Caco-2 (cell line): Measurements from ENCODE around the gene ACTA1. TPM values are rescaled to one million over a fixed set of nuclear protein-coding genes. Genes with fewer than 3 reads are reported as not detected.
"Not testable (repeated sequence)": the region's sequence is repeated elsewhere in the genome, so short reads cannot be mapped to it uniquely, and the experiment has no call there.

Experiments used
- BruUV-seq: library from RNA; stranded (reverse); fragments of 400-500 nt; replicated peaks from 2 replicates; lab custom pipeline; 2021; lab: Mats Ljungman, UMichigan
- CTCF ChIA-PET: fragments of 300-600 bp; sonication (Branson Sonifier 250); formaldehyde crosslinking; loops from one replicate; lab custom pipeline; 2022; ENCODE audit warnings: antibody characterized with exemption; lab: Charles Lee
- POLR2A ChIA-PET: fragments of 300-600 bp; sonication (Branson Sonifier 250); formaldehyde crosslinking; loops from one replicate; lab custom pipeline; 2022; ENCODE audit warnings: antibody characterized with exemption; lab: Charles Lee
- DNase-seq, 2 experiments: peaks; one replicate each; pipeline versions ENCODE4 v3.0.0 to v3.0.0-alpha.2; 2020 to 2022
- H3K27me3 ChIP-seq: replicated peaks from 2 replicates; pipeline ENCODE4 v1.6.0; 2011; ENCODE audit warnings: low read length; ENCODE audit not compliant: control insufficient read depth, insufficient read depth
- H3K36me3 ChIP-seq: 2 replicates; pipeline ENCODE4 v1.5.1; 2011; ENCODE audit warnings: low read length; ENCODE audit not compliant: control insufficient read depth, insufficient read depth
- H3K4me1 ChIP-seq: fragments of 250-450 bp; sonication (Bioruptor Pico); 2 replicates; pipeline ENCODE4 v1.5.1; 2020; ENCODE audit warnings: mild to moderate bottlenecking
- H3K4me3 ChIP-seq: 2 replicates; pipeline ENCODE4 v1.5.1; 2011; ENCODE audit warnings: low read depth, mild to moderate bottlenecking, control low read depth, low read length
- H3K9me3 ChIP-seq: fragments of 250-450 bp; sonication (Bioruptor Pico); 2 replicates; pipeline ENCODE4 v1.5.1; 2020; ENCODE audit warnings: mild to moderate bottlenecking, moderate library complexity
- H3K27ac Mint-ChIP-seq: one replicate; pipeline ENCODE4 v1.8.0; 2022; ENCODE audit warnings: mixed read lengths; ENCODE audit not compliant: unreplicated experiment
- H3K27me3 Mint-ChIP-seq: one replicate; pipeline ENCODE4 v1.8.0; 2022; ENCODE audit warnings: mixed read lengths; ENCODE audit not compliant: insufficient read depth, unreplicated experiment
- H3K36me3 Mint-ChIP-seq: one replicate; pipeline ENCODE4 v1.8.0; 2022; ENCODE audit warnings: mild to moderate bottlenecking, mixed read lengths; ENCODE audit not compliant: insufficient read depth, unreplicated experiment
- H3K4me1 Mint-ChIP-seq: one replicate; pipeline ENCODE4 v1.8.0; 2022; ENCODE audit warnings: low read depth, mixed read lengths; ENCODE audit not compliant: unreplicated experiment
- H3K4me3 Mint-ChIP-seq: one replicate; pipeline ENCODE4 v1.8.0; 2022; ENCODE audit warnings: mild to moderate bottlenecking, moderate library complexity, mixed read lengths; ENCODE audit not compliant: unreplicated experiment
- H3K9me3 Mint-ChIP-seq: one replicate; pipeline ENCODE4 v1.8.0; 2022; ENCODE audit warnings: mixed read lengths; ENCODE audit not compliant: unreplicated experiment
- CTCF ChIP-seq, 2 experiments: fragments of 200-600 bp in 1 of 2; IDR thresholded peaks; 1 replicate in 1 of 2; 2 replicates in 1 of 2; pipeline versions ENCODE4 v1.5.1 to v1.8.0; 2011 to 2022; ENCODE audit warnings: antibody characterized with exemption in 1 of 2, control low read depth in 1 of 2, inconsistent platforms in 1 of 2, low read depth in 1 of 2, low read length in 1 of 2, mild to moderate bottlenecking in 1 of 2, moderate library complexity in 1 of 2; ENCODE audit not compliant: insufficient read depth in 1 of 2, severe bottlenecking in 1 of 2, unreplicated experiment in 1 of 2
- intact Hi-C: fragments of 100-400 bp; cut with micrococcal nuclease; formaldehyde crosslinking; loops from one replicate; pipeline ENCODE4 v1.10.0; 2022; ENCODE audit not compliant: unreplicated experiment
- total RNA-seq: library from RNA; stranded (reverse); gene quantifications from 2 replicates; pipeline ENCODE4 v1.2.3, GENCODE V29; 2022

ACTA1 gene
- total RNA-seq, 1 experiment from 2014 or later: 5.1 TPM

- Mint-ChIP-seq H3K27ac (no peak overlapping the region), H3K4me3 (no peak overlapping the region), H3K36me3 (peaks cover 79% of the 10 kb centered on the region), H3K27me3 (no peaks in the 10 kb centered on the region), H3K4me1 (peaks cover 7% of the 10 kb centered on the region), H3K9me3 (no peaks in the 10 kb centered on the region)
- Histone ChIP-seq H3K4me3 (no peak overlapping the region), H3K9me3 (no peaks in the 10 kb centered on the region), H3K27me3 (no peaks in the 10 kb centered on the region), H3K4me1 (no peaks in the 10 kb centered on the region), H3K36me3 (no peaks in the 10 kb centered on the region)
- POLR2A ChIA-PET: no interaction called here
- TF ChIP-seq CTCF (IDR thresholded peaks at IDR 0.05; ENCODE audit: insufficient read depth in 1 of 2, low read depth in 1 of 2, low read length in 1 of 2, severe bottlenecking in 1 of 2, unreplicated experiment in 1 of 2): no peak
- CTCF ChIA-PET: no interaction called here
- DNase-seq: no peak
- no TSS peak for BruUV-seq
- intact Hi-C loops: no loop called here
Measured at GRCh38 chr1:229479660-229480399, 45.9 kb upstream of the ACTA1 start.

- Histone ChIP-seq H3K4me3 (no peak overlapping the region), H3K36me3 (no peaks in the 10 kb centered on the region; the same call in 1 of the 2 replicates), H3K4me1 (no peaks in the 10 kb centered on the region), H3K9me3 (no peaks in the 10 kb centered on the region), H3K27me3 (no peaks in the 10 kb centered on the region)
- H3K36me3 Mint-ChIP-seq: peaks cover 84% of the 10 kb centered on the region
- no peak overlapping the region for H3K4me3 Mint-ChIP-seq
- no peaks in the 10 kb centered on the region for H3K27me3 Mint-ChIP-seq
- ChIA-PET CTCF (no interaction called here), POLR2A (no interaction called here)
- no peaks in the 10 kb centered on the region for H3K9me3 Mint-ChIP-seq
- DNase-seq: no peak
- intact Hi-C loops: no loop called here
- H3K4me1 Mint-ChIP-seq: peaks cover 7% of the 10 kb centered on the region
- TF ChIP-seq CTCF (IDR thresholded peaks at IDR 0.05; ENCODE audit: insufficient read depth in 1 of 2, low read depth in 1 of 2, low read length in 1 of 2, severe bottlenecking in 1 of 2, unreplicated experiment in 1 of 2): no peak
- H3K27ac Mint-ChIP-seq: no peak overlapping the region
- BruUV-seq: no TSS peak
Measured at GRCh38 chr1:229478852-229479251, 45.0 kb upstream of the ACTA1 start.

DNA sequence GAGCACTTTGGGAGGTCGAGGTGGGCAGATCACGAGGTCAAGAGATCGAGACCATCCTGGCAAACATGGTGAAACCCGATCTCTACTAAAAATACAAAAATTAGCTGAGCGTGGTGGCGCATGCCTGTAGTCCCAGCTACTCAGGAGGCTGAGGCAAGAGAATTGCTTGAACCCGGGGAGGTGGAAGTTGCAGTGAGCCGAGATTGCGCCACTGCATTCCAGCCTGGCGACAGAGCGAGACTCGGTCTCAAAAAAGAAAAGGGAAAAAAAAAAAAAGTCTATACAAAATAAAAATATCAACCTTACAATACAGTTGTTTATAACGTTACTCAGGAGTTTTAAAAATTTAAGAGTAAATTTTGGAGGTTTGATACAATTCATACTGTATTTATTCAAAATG, 42.0 kb upstream of the ACTA1 start:
- H3K27ac Mint-ChIP-seq, H3K27me3 ChIP-seq, H3K9me3 Mint-ChIP-seq, H3K4me1 ChIP-seq, DNase-seq, H3K4me3 Mint-ChIP-seq, H3K36me3 ChIP-seq, BruUV-seq, H3K4me1 Mint-ChIP-seq, intact Hi-C loops, H3K27me3 Mint-ChIP-seq, H3K4me3 ChIP-seq, CTCF ChIA-PET, POLR2A ChIA-PET, H3K9me3 ChIP-seq: not testable (repeated sequence)
- peaks cover 64% of the 10 kb centered on the region for H3K36me3 Mint-ChIP-seq
